Activated CD8-positive, alpha-beta memory T cell treated with anti-CD3 and anti-CD28 coated beads for 4 hours (primary cell): ENCODE measurements around the gene CYP27B1.
A peak's percentile ranks its signal among the peaks of the same experiment; 100 is the strongest.
"Not testable (repeated sequence)": the region's sequence is repeated elsewhere in the genome, so short reads cannot be mapped to it uniquely, and the experiment has no call there.

Experiments used
- DNase-seq, 2 donors: peaks; one replicate each; pipeline ENCODE4 v3.0.0-alpha.2; 2020; ENCODE audit warnings: low read depth in 2 of 2

CYP27B1 gene

GRCh38 chr12:57783466-57783801 is 16.6 kb upstream of the CYP27B1 start:
- DNase-seq, result no peak

- DNase-seq, result peak; percentile 90 to 91
Measured at GRCh38 chr12:57782608-57783465, 16.0 kb upstream of the CYP27B1 start, which contains the start of gene TSFM. TSS of gene TSFM (plus strand) at chr12:57782787. CDS start at chr12:57782802, 15 bp downstream.

GRCh38 chr12:57782243-57782607 is 15.3 kb upstream of the CYP27B1 start:
- no peak for DNase-seq

GRCh38 chr12:57781801-57782200 is 14.9 kb upstream of the CYP27B1 start:
- DNase-seq, result no peak

GRCh38 chr12:57781244-57781643 is 14.4 kb upstream of the CYP27B1 start:
- no peak for DNase-seq

GRCh38 chr12:57780284-57780897 is 13.5 kb upstream of the CYP27B1 start:
- DNase-seq, result no peak

GRCh38 chr12:57779736-57780135 is 12.9 kb upstream of the CYP27B1 start:
- no peak for DNase-seq

GRCh38 chr12:57777911-57778310 is 11.0 kb upstream of the CYP27B1 start:
- DNase-seq, result no peak

- no peak for DNase-seq
Measured at GRCh38 chr12:57777367-57777766, 10.5 kb upstream of the CYP27B1 start.

GRCh38 chr12:57776247-57776587 is 9.3 kb upstream of the CYP27B1 start:
- DNase-seq, result no peak

GRCh38 chr12:57775563-57776246 is 8.8 kb upstream of the CYP27B1 start:
- DNase-seq, result no peak

GRCh38 chr12:57775044-57775443 is 8.2 kb upstream of the CYP27B1 start:
- DNase-seq, result no peak

- not testable (repeated sequence) for DNase-seq
Measured at GRCh38 chr12:57774634-57775033, 7.8 kb upstream of the CYP27B1 start.

GRCh38 chr12:57772429-57773322 is 5.8 kb upstream of the CYP27B1 start, which contains the start of gene EEF1AKMT3:
TSS of gene EEF1AKMT3 (plus strand) at chr12:57772614. CDS start at chr12:57772725, 111 bp downstream.
- no peak for DNase-seq

GRCh38 chr12:57771873-57772428 is 5.1 kb upstream of the CYP27B1 start, which contains the start of gene METTL1:
TSS of gene METTL1 (minus strand) at chr12:57772105. CDS start at chr12:57772083, 22 bp downstream.
- peak; percentile 85 to 90 for DNase-seq

GRCh38 chr12:57771236-57771872 is 4.5 kb upstream of the CYP27B1 start:
- DNase-seq, result peak; percentile 74 to 82

GRCh38 chr12:57770734-57771133 is 3.9 kb upstream of the CYP27B1 start:
- DNase-seq, result no peak

- DNase-seq, result no peak
Measured at GRCh38 chr12:57769594-57769993, 2.7 kb upstream of the CYP27B1 start.

- DNase-seq, result no peak
Measured at GRCh38 chr12:57767876-57768275, 998 bp upstream of the CYP27B1 start.

- DNase-seq, result no peak
Measured at GRCh38 chr12:57767305-57767698, 424 bp upstream of the CYP27B1 start.
